ENCODE data around the gene THBD.

DNA sequence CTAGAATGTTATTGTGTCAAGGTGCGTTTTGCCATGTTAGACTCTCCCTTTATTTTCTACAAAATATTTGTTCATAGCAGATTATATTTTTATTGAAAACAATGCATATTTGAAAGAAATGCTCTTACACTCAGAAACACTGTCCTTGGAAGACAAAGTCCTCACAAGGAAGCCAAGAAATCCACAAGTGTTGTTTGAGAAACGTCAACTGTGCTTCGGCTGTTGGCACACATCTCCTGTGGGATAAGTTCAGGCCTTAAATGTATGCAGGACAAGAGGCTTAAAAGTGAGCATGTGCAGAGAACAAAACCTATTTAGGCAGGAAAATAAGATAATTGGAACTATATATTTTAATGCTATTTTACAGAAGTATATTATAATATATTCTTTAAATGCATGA is 9.5 kb upstream of the THBD start:
- TF ChIP-seq, protein P1, sequence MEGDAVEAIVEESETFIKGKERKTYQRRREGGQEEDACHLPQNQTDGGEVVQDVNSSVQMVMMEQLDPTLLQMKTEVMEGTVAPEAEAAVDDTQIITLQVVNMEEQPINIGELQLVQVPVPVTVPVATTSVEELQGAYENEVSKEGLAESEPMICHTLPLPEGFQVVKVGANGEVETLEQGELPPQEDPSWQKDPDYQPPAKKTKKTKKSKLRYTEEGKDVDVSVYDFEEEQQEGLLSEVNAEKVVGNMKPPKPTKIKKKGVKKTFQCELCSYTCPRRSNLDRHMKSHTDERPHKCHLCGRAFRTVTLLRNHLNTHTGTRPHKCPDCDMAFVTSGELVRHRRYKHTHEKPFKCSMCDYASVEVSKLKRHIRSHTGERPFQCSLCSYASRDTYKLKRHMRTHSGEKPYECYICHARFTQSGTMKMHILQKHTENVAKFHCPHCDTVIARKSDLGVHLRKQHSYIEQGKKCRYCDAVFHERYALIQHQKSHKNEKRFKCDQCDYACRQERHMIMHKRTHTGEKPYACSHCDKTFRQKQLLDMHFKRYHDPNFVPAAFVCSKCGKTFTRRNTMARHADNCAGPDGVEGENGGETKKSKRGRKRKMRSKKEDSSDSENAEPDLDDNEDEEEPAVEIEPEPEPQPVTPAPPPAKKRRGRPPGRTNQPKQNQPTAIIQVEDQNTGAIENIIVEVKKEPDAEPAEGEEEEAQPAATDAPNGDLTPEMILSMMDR (IDR thresholded peaks at IDR 0.05): no peak
- no peak for TF ChIP-seq POLR2A (IDR thresholded peaks at IDR 0.05)
